WTC11 (cell line): ENCODE data around the gene AGMAT. TPM values are rescaled to one million over a fixed set of nuclear protein-coding genes. Genes with fewer than 3 reads are reported as not detected.

Source experiments
- ATAC-seq: fragments of 200-7000 bp; cut with Tn5 transposase; 2 replicates; pipeline ENCODE4 v1.10.0; 2021; ENCODE audit warnings: mild to moderate bottlenecking, moderate library complexity
- CTCF ChIA-PET: fragments of 300-600 bp; sonication (Branson Sonifier 250); formaldehyde crosslinking; loops from one replicate; lab custom pipeline; 2021; ENCODE audit warnings: antibody characterized with exemption; lab: Charles Lee
- POLR2A ChIA-PET: fragments of 350-600 bp; sonication (Branson Sonifier 250); formaldehyde crosslinking; loops from one replicate; lab custom pipeline; 2021; ENCODE audit warnings: antibody characterized with exemption; lab: Charles Lee
- DNase-seq: peaks from one replicate; pipeline ENCODE4 v3.0.0; 2021; ENCODE audit warnings: low spot score
- H3K27ac Mint-ChIP-seq: 2 replicates; pipeline ENCODE4 v1.8.0; 2021; ENCODE audit warnings: mixed read lengths
- H3K27me3 Mint-ChIP-seq: 2 replicates; pipeline ENCODE4 v1.8.0; 2021; ENCODE audit warnings: low read depth, mild to moderate bottlenecking, moderate library complexity, mixed read lengths
- H3K36me3 Mint-ChIP-seq: 2 replicates; pipeline ENCODE4 v1.8.0; 2021; ENCODE audit warnings: mixed read lengths
- H3K4me1 Mint-ChIP-seq: 2 replicates; pipeline ENCODE4 v1.8.0; 2022; ENCODE audit warnings: mixed read lengths
- H3K4me3 Mint-ChIP-seq: 2 replicates; pipeline ENCODE4 v1.8.0; 2021; ENCODE audit warnings: mild to moderate bottlenecking, moderate library complexity, mixed read lengths
- H3K9me3 Mint-ChIP-seq: 2 replicates; pipeline ENCODE4 v1.8.0; 2021; ENCODE audit warnings: mixed read lengths
- CREM ChIP-seq: sonication (generic); formaldehyde crosslinking; IDR thresholded peaks from 2 replicates; pipeline ENCODE4 v1.8.1; 2022; ENCODE audit warnings: mild to moderate bottlenecking, missing genetic modification reagents, moderate library complexity
- ERG ChIP-seq: fragments of 250-450 bp; sonication (Bioruptor Pico); IDR thresholded peaks from 2 replicates; pipeline ENCODE4 v1.8.0; 2021; ENCODE audit warnings: mild to moderate bottlenecking
- HMGA2 ChIP-seq: fragments of 250-450 bp; sonication (Bioruptor Pico); IDR thresholded peaks from 2 replicates; pipeline ENCODE4 v1.4.0; 2021; ENCODE audit warnings: mild to moderate bottlenecking, moderate library complexity
- IRF2 ChIP-seq: sonication (generic); formaldehyde crosslinking; IDR thresholded peaks from 2 replicates; pipeline ENCODE4 v1.8.0; 2022; ENCODE audit warnings: low read depth, missing genetic modification reagents, borderline replicate concordance
- MLX ChIP-seq: sonication (generic); formaldehyde crosslinking; IDR thresholded peaks from 2 replicates; pipeline ENCODE4 v1.8.1; 2023; ENCODE audit warnings: mild to moderate bottlenecking, missing genetic modification reagents, moderate library complexity
- NFE2L1 ChIP-seq: sonication (generic); formaldehyde crosslinking; IDR thresholded peaks from 2 replicates; pipeline ENCODE4 v1.8.1; 2023; ENCODE audit warnings: missing genetic modification reagents
- NR1H2 ChIP-seq: sonication (generic); formaldehyde crosslinking; IDR thresholded peaks from 2 replicates; pipeline ENCODE4 v1.9.0; 2021; ENCODE audit warnings: mild to moderate bottlenecking, moderate library complexity, missing genetic modification reagents
- TEAD1 ChIP-seq: sonication (generic); formaldehyde crosslinking; IDR thresholded peaks from 2 replicates; pipeline ENCODE4 v1.8.0; 2022; ENCODE audit warnings: mild to moderate bottlenecking, missing genetic modification reagents
- ZNF532 ChIP-seq: fragments of 250-450 bp; sonication (Bioruptor Pico); IDR thresholded peaks from 2 replicates; pipeline ENCODE4 v1.9.0; 2021; ENCODE audit warnings: mild to moderate bottlenecking, borderline replicate concordance
- total RNA-seq: library from RNA; stranded (reverse); gene quantifications from 3 replicates; pipeline ENCODE4 v1.2.3, GENCODE V29; 2021
- TF ChIP-seq, protein P1 (sequence below): sonication (generic); formaldehyde crosslinking; IDR thresholded peaks from 2 replicates; pipeline ENCODE4 v1.8.0; 2023; ENCODE audit warnings: missing genetic modification reagents
- TF ChIP-seq, protein P2 (sequence below): sonication (generic); formaldehyde crosslinking; IDR thresholded peaks from 2 replicates; pipeline ENCODE4 v1.8.0; 2022; ENCODE audit warnings: mild to moderate bottlenecking, missing genetic modification reagents
- TF ChIP-seq, protein P3 (sequence below): sonication (generic); formaldehyde crosslinking; IDR thresholded peaks from 2 replicates; pipeline ENCODE4 v1.8.1; 2022; ENCODE audit warnings: low read depth, missing genetic modification reagents, borderline replicate concordance
- TF ChIP-seq, protein P4 (sequence below): fragments of 250-450 bp; sonication (Bioruptor Pico); IDR thresholded peaks from 2 replicates; pipeline ENCODE4 v1.9.0; 2021; ENCODE audit warnings: moderate library complexity, mild to moderate bottlenecking, inconsistent platforms, borderline replicate concordance
- TF ChIP-seq, protein P5 (sequence below): sonication (generic); formaldehyde crosslinking; IDR thresholded peaks from 2 replicates; pipeline ENCODE4 v1.8.1; 2023; ENCODE audit warnings: mild to moderate bottlenecking, moderate library complexity, missing genetic modification reagents

The AGMAT gene
- total RNA-seq, 1 experiment from 2014 or later: 5.5 TPM

DNA sequence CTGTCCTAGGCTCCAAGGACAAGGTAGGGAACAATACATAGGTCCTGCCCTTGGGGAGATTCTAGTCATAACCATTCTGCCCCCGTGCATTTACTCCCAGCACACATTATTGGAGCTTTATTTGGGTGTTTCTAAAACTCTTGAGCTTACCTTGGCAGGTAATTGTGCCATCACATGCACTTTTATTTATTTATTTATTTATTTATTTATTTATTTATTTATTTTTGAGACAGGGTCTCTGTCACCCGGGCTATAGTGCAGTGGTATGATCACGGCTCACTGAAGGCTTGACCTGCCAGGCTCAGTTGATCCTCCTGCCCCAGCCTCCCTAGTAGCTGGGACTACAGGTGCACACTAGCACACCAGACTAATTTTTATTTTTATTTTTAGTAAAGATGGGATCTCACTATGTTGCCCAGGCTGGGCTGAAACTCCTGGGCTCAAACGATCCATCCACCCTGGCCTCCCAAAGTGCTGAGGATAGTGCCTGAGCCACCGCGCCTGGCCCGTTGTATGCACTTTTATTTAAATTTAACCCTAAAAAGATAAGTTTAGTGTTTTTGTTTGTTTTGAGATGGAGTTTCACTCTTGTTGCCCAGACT lies 9.2 kb downstream of the AGMAT start (continued):
- TF ChIP-seq, protein P1, sequence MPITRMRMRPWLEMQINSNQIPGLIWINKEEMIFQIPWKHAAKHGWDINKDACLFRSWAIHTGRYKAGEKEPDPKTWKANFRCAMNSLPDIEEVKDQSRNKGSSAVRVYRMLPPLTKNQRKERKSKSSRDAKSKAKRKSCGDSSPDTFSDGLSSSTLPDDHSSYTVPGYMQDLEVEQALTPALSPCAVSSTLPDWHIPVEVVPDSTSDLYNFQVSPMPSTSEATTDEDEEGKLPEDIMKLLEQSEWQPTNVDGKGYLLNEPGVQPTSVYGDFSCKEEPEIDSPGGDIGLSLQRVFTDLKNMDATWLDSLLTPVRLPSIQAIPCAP (CRISPR knock-in tag): no peak
- TF ChIP-seq, protein P2, sequence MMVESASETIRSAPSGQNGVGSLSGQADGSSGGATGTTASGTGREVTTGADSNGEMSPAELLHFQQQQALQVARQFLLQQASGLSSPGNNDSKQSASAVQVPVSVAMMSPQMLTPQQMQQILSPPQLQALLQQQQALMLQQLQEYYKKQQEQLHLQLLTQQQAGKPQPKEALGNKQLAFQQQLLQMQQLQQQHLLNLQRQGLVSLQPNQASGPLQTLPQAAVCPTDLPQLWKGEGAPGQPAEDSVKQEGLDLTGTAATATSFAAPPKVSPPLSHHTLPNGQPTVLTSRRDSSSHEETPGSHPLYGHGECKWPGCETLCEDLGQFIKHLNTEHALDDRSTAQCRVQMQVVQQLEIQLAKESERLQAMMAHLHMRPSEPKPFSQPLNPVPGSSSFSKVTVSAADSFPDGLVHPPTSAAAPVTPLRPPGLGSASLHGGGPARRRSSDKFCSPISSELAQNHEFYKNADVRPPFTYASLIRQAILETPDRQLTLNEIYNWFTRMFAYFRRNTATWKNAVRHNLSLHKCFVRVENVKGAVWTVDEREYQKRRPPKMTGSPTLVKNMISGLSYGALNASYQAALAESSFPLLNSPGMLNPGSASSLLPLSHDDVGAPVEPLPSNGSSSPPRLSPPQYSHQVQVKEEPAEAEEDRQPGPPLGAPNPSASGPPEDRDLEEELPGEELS (CRISPR knock-in tag): no peak
- TF ChIP-seq, protein P3, sequence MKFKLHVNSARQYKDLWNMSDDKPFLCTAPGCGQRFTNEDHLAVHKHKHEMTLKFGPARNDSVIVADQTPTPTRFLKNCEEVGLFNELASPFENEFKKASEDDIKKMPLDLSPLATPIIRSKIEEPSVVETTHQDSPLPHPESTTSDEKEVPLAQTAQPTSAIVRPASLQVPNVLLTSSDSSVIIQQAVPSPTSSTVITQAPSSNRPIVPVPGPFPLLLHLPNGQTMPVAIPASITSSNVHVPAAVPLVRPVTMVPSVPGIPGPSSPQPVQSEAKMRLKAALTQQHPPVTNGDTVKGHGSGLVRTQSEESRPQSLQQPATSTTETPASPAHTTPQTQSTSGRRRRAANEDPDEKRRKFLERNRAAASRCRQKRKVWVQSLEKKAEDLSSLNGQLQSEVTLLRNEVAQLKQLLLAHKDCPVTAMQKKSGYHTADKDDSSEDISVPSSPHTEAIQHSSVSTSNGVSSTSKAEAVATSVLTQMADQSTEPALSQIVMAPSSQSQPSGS (CRISPR knock-in tag): no peak
- no peak for TF ChIP-seq IRF2
- TF ChIP-seq ZNF532: no peak
- TF ChIP-seq ERG: no peak

GRCh38 chr1:15574741-15575140 lies 10.1 kb downstream of the AGMAT start:
- Mint-ChIP-seq H3K4me3 (no peak overlapping the region), H3K36me3 (peaks cover 3% of the 10 kb centered on the region; the same call in 1 of the 2 replicates), H3K9me3 (no peaks in the 10 kb centered on the region), H3K27me3 (no peaks in the 10 kb centered on the region)
- DNase-seq: no peak
- TF ChIP-seq HMGA2 (CRISPR knock-in tag): no peak
- TF ChIP-seq MLX: no peak
- TF ChIP-seq, protein P4, sequence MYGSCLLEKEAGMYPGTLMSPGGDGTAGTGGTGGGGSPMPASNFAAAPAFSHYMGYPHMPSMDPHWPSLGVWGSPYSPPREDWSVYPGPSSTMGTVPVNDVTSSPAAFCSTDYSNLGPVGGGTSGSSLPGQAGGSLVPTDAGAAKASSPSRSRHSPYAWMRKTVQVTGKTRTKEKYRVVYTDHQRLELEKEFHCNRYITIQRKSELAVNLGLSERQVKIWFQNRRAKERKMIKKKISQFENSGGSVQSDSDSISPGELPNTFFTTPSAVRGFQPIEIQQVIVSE (CRISPR knock-in tag): no peak
- TF ChIP-seq NR1H2 (CRISPR knock-in tag): no peak
- no peak for TF ChIP-seq CREM (CRISPR knock-in tag)
- TF ChIP-seq, protein P5, sequence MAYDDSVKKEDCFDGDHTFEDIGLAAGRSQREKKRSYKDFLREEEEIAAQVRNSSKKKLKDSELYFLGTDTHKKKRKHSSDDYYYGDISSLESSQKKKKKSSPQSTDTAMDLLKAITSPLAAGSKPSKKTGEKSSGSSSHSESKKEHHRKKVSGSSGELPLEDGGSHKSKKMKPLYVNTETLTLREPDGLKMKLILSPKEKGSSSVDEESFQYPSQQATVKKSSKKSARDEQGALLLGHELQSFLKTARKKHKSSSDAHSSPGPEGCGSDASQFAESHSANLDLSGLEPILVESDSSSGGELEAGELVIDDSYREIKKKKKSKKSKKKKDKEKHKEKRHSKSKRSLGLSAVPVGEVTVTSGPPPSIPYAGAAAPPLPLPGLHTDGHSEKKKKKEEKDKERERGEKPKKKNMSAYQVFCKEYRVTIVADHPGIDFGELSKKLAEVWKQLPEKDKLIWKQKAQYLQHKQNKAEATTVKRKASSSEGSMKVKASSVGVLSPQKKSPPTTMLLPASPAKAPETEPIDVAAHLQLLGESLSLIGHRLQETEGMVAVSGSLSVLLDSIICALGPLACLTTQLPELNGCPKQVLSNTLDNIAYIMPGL (CRISPR knock-in tag): no peak
- no peak for TF ChIP-seq NFE2L1
- no peak for TF ChIP-seq TEAD1 (CRISPR knock-in tag)
- TF ChIP-seq, all 79 proteins: peak for 0
- ATAC-seq: no peak
- H3K27ac Mint-ChIP-seq: no peak overlapping the region
- ChIA-PET CTCF (no interaction called here), POLR2A (no interaction called here)
- H3K4me1 Mint-ChIP-seq: no peaks in the 10 kb centered on the region
